ENCODE measurements around the gene BEST3. TPM values are rescaled to one million over a fixed set of nuclear protein-coding genes. Genes with fewer than 3 reads are reported as not detected.

Gene BEST3
- total RNA-seq, 1 experiment from 2014 or later, result 1.1 TPM

- intact Hi-C loops (cut with micrococcal nuclease; ENCODE audit: unreplicated experiment), result no loop called here
- CTCF ChIA-PET, result interaction anchor here (0.7 kb wide), 1 partner anchor 12 kb away, joined by 5 read pairs; no protein-coding TSS in a partner anchor
- Mint-ChIP-seq H3K4me1 (ENCODE audit: low read depth, unreplicated experiment) (no peaks in the 10 kb centered on the region), H3K36me3 (ENCODE audit: insufficient read depth, unreplicated experiment) (no peaks in the 10 kb centered on the region), H3K27me3 (ENCODE audit: unreplicated experiment) (peaks cover 32% of the 10 kb centered on the region), H3K4me3 (ENCODE audit: low read depth, unreplicated experiment) (no peak overlapping the region), H3K27ac (ENCODE audit: unreplicated experiment) (no peak overlapping the region), H3K9me3 (ENCODE audit: low read depth, unreplicated experiment) (no peaks in the 10 kb centered on the region)
- BruUV-seq (replicated peaks), result no TSS peak
- no peak for TF ChIP-seq CTCF (IDR thresholded peaks at IDR 0.05; ENCODE audit: unreplicated experiment)
- DNase-seq, result no peak
These were observed 47.2 kb downstream of the BEST3 start for GRCh38 chr12:69651922-69652321.

GRCh38 chr12:69649529-69649928, 49.6 kb downstream of the BEST3 start:
- no peaks in the 10 kb centered on the region for H3K9me3 Mint-ChIP-seq (ENCODE audit: low read depth, unreplicated experiment)
- DNase-seq, result no peak
- H3K36me3 Mint-ChIP-seq (ENCODE audit: insufficient read depth, unreplicated experiment), result no peaks in the 10 kb centered on the region
- no peak overlapping the region for H3K27ac Mint-ChIP-seq (ENCODE audit: unreplicated experiment)
- BruUV-seq (replicated peaks), result no TSS peak
- CTCF ChIA-PET, result no interaction called here
- intact Hi-C loops (cut with micrococcal nuclease; ENCODE audit: unreplicated experiment), result no loop called here
- TF ChIP-seq CTCF (IDR thresholded peaks at IDR 0.05; ENCODE audit: unreplicated experiment), result no peak
- peaks cover 36% of the 10 kb centered on the region for H3K27me3 Mint-ChIP-seq (ENCODE audit: unreplicated experiment)
- H3K4me3 Mint-ChIP-seq (ENCODE audit: low read depth, unreplicated experiment), result no peak overlapping the region
- H3K4me1 Mint-ChIP-seq (ENCODE audit: low read depth, unreplicated experiment), result no peaks in the 10 kb centered on the region

GRCh38 chr12:69648476-69648875, 50.6 kb downstream of the BEST3 start:
- no peak overlapping the region for H3K4me3 Mint-ChIP-seq (ENCODE audit: low read depth, unreplicated experiment)
- no peaks in the 10 kb centered on the region for H3K9me3 Mint-ChIP-seq (ENCODE audit: low read depth, unreplicated experiment)
- H3K4me1 Mint-ChIP-seq (ENCODE audit: low read depth, unreplicated experiment), result no peaks in the 10 kb centered on the region
- H3K36me3 Mint-ChIP-seq (ENCODE audit: insufficient read depth, unreplicated experiment), result no peaks in the 10 kb centered on the region
- no peak overlapping the region for H3K27ac Mint-ChIP-seq (ENCODE audit: unreplicated experiment)
- DNase-seq, result no peak
- H3K27me3 Mint-ChIP-seq (ENCODE audit: unreplicated experiment), result peaks cover 36% of the 10 kb centered on the region
- no peak for TF ChIP-seq CTCF (IDR thresholded peaks at IDR 0.05; ENCODE audit: unreplicated experiment)
- BruUV-seq (replicated peaks), result no TSS peak
- CTCF ChIA-PET, result no interaction called here
- intact Hi-C loops (cut with micrococcal nuclease; ENCODE audit: unreplicated experiment), result no loop called here

GRCh38 chr12:69647178-69647577, 51.9 kb downstream of the BEST3 start:
- CTCF ChIA-PET, result no interaction called here
- Mint-ChIP-seq H3K9me3 (ENCODE audit: low read depth, unreplicated experiment) (no peaks in the 10 kb centered on the region), H3K27ac (ENCODE audit: unreplicated experiment) (no peak overlapping the region), H3K36me3 (ENCODE audit: insufficient read depth, unreplicated experiment) (no peaks in the 10 kb centered on the region), H3K4me1 (ENCODE audit: low read depth, unreplicated experiment) (no peaks in the 10 kb centered on the region), H3K4me3 (ENCODE audit: low read depth, unreplicated experiment) (no peak overlapping the region), H3K27me3 (ENCODE audit: unreplicated experiment) (peaks cover 36% of the 10 kb centered on the region)
- intact Hi-C loops (cut with micrococcal nuclease; ENCODE audit: unreplicated experiment), result no loop called here
- DNase-seq, result no peak
- no peak for TF ChIP-seq CTCF (IDR thresholded peaks at IDR 0.05; ENCODE audit: unreplicated experiment)
- BruUV-seq (replicated peaks), result no TSS peak

Data from Calu3 (cell line).